ENCODE measurements around the gene INTS6L.

The INTS6L gene

GRCh38 chrX:135629342-135629741, 108.9 kb downstream of the INTS6L start:
- no peak for DNase-seq

Data from activated CD4-positive, alpha-beta T cell treated with anti-CD3 and anti-CD28 coated beads, Interleukin-2, Interleukin-6, amounts not matched to agents 100 ng/mL and 50 ng/mL, durations not matched to agents 16 hours and 8 hours (primary cell).